ENCODE data around the gene LMO7.

DNA sequence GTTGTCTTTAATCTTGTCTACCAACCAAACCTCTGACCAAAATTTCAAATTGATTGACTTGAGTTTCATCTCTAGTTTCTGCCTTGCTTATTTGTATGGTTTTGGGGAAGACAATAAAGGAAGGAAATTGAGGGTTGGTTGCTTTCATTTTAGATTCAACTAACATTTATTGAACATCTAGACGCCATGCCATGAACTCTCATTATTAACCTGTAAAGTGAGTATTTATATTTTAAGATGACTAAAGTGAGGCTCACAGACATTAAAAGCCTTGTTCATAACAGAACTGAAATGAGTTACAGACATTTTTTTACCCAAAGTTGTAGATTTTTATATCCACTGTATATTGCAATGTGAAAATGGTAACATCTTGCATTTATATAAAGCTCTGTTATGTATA is 239.3 kb downstream of the LMO7 start:
- no peak for TF ChIP-seq FOXP2 (optimal IDR thresholded peaks at IDR 0.05; ENCODE audit: control extremely low read depth, extremely low read length, insufficient read depth)
- no peak for TF ChIP-seq EZH2 (IDR thresholded peaks at IDR 0.05)
- no peak for TF ChIP-seq POLR2AphosphoS5 (IDR thresholded peaks at IDR 0.05; ENCODE audit: borderline replicate concordance, low read depth, low read length)

Measured in SK-N-MC (cell line).